ENCODE results near the gene CNTNAP2.
"Not testable (repeated sequence)": the region's sequence is repeated elsewhere in the genome, so short reads cannot be mapped to it uniquely, and the experiment has no call there.

Gene CNTNAP2

DNA sequence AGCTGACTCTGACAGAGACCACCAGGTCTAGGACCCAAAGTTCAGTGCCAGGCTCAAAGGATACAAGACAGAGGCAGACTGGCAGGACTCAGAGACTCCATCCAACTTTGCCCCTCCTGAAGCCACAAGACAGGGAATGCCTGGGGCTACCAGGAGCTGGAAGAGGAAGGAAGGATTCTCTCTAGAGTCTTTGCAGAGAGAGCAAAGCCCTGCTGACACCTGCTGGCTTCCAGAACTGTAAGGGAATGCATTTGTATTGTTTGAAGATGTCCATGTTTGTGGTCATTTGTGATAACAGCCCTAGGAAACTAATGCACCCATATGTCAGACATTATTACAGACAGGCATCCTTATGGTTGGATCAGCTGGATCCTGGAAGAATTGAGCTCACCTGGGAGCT lies 2341.7 kb downstream of the CNTNAP2 start:
- TF ChIP-seq, protein P1, sequence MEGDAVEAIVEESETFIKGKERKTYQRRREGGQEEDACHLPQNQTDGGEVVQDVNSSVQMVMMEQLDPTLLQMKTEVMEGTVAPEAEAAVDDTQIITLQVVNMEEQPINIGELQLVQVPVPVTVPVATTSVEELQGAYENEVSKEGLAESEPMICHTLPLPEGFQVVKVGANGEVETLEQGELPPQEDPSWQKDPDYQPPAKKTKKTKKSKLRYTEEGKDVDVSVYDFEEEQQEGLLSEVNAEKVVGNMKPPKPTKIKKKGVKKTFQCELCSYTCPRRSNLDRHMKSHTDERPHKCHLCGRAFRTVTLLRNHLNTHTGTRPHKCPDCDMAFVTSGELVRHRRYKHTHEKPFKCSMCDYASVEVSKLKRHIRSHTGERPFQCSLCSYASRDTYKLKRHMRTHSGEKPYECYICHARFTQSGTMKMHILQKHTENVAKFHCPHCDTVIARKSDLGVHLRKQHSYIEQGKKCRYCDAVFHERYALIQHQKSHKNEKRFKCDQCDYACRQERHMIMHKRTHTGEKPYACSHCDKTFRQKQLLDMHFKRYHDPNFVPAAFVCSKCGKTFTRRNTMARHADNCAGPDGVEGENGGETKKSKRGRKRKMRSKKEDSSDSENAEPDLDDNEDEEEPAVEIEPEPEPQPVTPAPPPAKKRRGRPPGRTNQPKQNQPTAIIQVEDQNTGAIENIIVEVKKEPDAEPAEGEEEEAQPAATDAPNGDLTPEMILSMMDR (IDR thresholded peaks at IDR 0.05; ENCODE audit: extremely low read depth, missing control alignments): no peak
- no peak for DNase-seq (ENCODE audit: low spot score)

DNA sequence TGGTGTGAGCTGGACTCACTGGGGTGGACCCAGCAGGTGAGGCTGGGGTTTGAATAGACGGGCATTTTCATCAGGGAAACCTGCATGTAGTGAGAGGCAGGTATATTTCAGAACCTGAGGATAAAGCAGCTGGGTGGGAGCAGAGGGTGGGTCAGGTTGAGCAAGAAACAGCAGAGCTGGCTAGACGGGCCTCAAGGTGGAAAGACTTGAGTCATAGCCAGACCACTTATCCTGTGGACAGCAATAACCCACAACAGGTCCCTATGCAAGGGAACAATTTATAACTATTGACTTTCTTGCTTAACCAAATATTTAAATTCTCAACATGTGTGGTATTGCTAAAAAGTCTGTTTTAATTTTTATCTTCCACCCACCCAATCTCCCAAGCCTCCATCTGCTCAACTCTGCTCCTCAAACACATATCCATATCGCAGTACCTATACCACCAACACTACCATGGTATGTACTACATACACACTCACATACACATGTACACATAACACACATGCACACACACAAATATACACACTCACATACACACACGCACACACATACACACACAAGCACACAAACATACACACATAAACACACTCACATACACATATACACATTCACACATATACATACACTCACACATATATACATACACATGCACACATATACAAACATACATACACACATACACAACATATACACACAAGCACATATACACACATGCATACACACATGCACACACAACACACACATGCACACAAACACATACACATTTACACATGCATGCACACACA lies 2345.0 kb downstream of the CNTNAP2 start:
- DNase-seq (ENCODE audit: low spot score): no peak
- TF ChIP-seq, protein P1 (IDR thresholded peaks at IDR 0.05; ENCODE audit: extremely low read depth, missing control alignments): no peak

DNA sequence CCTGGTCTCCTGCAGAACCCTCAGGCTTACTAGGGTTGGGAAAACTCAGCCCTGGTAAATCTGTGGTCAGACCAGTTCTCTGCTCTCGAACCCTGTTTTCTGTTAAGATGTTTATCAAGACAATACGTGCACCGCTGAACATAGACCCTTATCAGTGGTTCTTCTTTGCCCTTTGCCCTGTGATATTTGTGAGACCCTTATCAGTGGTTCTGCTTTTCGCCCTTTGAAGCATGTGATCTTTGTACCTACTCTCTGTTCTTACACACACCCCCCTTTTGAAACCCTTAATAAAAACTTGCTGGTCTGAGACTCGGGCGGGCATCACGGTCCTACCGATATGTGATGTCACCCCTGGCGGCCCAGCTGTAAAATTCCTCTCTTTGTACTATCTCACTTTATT lies 2346.2 kb downstream of the CNTNAP2 start:
- not testable (repeated sequence) for DNase-seq (ENCODE audit: low spot score)

DNA sequence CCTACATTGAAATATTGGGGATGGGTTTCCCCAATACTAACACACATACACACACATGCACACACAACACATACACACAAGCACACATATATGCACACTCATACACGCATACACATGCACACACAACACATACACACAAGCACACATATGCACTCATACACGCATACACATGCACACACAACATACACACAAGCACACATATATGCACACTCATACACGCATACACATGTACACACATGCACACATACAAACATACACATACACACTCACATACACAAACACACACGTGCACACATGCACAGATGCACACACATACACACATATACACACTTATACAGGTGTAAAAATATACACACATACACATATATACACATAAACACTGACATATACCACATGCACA lies 2346.6 kb downstream of the CNTNAP2 start:
- TF ChIP-seq, protein P1 (IDR thresholded peaks at IDR 0.05; ENCODE audit: extremely low read depth, missing control alignments): no peak
- DNase-seq (ENCODE audit: low spot score): no peak

DNA sequence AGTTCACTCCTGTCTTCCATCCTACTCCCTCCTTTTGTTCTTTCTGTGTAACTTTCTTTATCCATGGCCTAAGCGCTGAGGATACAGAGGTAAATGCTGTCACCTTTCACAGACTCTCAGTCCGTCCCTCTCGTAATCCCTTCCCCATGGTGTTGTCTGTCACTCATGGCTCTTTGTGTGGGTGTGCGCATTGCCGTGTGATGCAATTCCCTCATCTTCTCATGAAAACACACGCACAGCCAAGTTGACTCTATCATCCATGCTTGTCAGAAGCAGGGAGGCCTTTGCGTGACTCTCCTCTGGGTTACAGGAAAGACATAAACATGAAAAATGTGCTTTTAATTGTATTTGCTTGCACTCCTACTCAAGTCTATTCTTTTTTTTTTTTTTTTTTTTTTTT lies 2348.3 kb downstream of the CNTNAP2 start:
- DNase-seq (ENCODE audit: low spot score): no peak
- TF ChIP-seq, protein P1 (IDR thresholded peaks at IDR 0.05; ENCODE audit: extremely low read depth, missing control alignments): no peak

DNA sequence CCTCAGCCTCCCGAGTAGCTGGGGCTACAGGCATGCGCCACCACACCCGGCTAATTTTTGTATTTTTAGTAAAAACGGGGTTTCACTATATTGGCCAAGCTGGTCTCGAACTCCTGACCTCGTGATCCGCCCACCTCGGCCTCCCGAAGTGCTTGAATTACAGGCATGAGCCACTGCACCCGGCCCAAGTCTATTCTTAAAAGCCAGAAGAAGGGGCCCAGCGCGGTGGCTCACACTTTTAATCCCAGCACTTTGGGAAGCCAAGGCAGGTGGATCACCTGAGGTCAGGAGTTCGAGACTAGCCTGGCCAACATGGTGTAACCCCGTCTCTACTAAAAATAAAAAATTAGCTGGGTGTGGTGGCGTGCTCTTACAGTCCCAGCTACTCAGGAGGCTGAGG lies 2348.8 kb downstream of the CNTNAP2 start:
- DNase-seq (ENCODE audit: low spot score): not testable (repeated sequence)

DNA sequence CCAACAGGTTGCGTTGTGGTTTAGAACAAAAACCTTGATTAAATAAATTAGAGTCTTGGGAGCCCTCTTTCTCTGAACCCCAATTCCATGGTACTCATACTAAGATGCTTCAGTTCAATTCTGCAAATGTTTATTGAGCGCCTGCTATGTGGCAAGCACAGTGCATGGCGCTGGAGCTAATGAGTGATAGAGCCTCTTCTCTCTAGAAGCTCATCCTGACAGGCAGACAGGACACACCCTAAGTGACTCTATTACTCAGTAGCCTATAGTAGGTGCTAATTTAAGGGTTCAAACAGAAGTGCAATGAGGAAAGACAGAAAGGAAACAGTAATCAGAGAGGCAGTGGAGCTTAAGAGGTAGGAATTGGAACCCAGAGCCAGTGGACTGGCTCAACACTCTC lies 2349.5 kb downstream of the CNTNAP2 start:
- TF ChIP-seq, protein P1 (IDR thresholded peaks at IDR 0.05; ENCODE audit: extremely low read depth, missing control alignments): no peak
- DNase-seq (ENCODE audit: low spot score): no peak

DNA sequence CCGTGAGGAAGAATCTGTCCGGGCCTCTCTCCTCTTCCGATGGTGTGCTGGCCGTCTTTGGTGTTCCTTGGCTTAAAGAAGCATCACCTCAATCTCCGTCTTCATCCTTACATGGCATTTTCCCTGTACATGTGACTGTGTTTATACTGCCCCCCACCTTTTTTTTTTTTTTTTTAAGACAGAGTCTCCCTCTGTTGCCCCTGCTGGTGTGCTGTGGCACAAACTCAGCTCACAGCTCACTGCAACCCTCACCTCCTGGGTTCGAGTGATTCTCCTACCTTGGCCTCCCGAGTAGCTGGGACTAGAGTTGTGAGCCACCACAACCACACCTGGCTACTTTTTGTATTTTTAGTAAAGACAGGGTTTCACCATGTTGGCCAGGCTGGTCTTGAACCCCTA lies 2352.1 kb downstream of the CNTNAP2 start:
- TF ChIP-seq, protein P1 (IDR thresholded peaks at IDR 0.05; ENCODE audit: extremely low read depth, missing control alignments): no peak
- no peak for DNase-seq (ENCODE audit: low spot score)
